ENCODE data around the gene CACNG5.

CACNG5 gene

GRCh38 chr17:66923886-66924285 lies 89.0 kb downstream of the CACNG5 start:
- TF ChIP-seq CTCF (conservative IDR thresholded peaks at IDR 0.05; ENCODE audit: low read depth, low read length) = no peak
- DNase-seq (ENCODE audit: low read depth) = no peak
- no peak overlapping the region for H3K4me3 ChIP-seq (ENCODE audit: low read length)

- H3K4me3 ChIP-seq (ENCODE audit: low read length) = no peak overlapping the region
- DNase-seq (ENCODE audit: low read depth) = no peak
- TF ChIP-seq CTCF (conservative IDR thresholded peaks at IDR 0.05; ENCODE audit: low read depth, low read length) = no peak
Measured at GRCh38 chr17:66925811-66926500, 91.0 kb downstream of the CACNG5 start.

GRCh38 chr17:66928949-66929348 lies 94.0 kb downstream of the CACNG5 start:
- no peak for DNase-seq (ENCODE audit: low read depth)
- no peak for TF ChIP-seq CTCF (conservative IDR thresholded peaks at IDR 0.05; ENCODE audit: low read depth, low read length)
- H3K4me3 ChIP-seq (ENCODE audit: low read length) = no peak overlapping the region

- DNase-seq (ENCODE audit: low read depth) = no peak
- no peak overlapping the region for H3K4me3 ChIP-seq (ENCODE audit: low read length)
- TF ChIP-seq CTCF (conservative IDR thresholded peaks at IDR 0.05; ENCODE audit: low read depth, low read length) = no peak
Measured at GRCh38 chr17:66929591-66929990, 94.7 kb downstream of the CACNG5 start.

- no peak overlapping the region for H3K4me3 ChIP-seq (ENCODE audit: low read length)
- TF ChIP-seq CTCF (conservative IDR thresholded peaks at IDR 0.05; ENCODE audit: low read depth, low read length) = no peak
- DNase-seq (ENCODE audit: low read depth) = no peak
Measured at GRCh38 chr17:66930933-66931332, 96.0 kb downstream of the CACNG5 start.

GRCh38 chr17:66932311-66932710 lies 97.4 kb downstream of the CACNG5 start:
- TF ChIP-seq CTCF (conservative IDR thresholded peaks at IDR 0.05; ENCODE audit: low read depth, low read length) = no peak
- DNase-seq (ENCODE audit: low read depth) = no peak

GRCh38 chr17:66934040-66934439 lies 99.1 kb downstream of the CACNG5 start:
- no peak for DNase-seq (ENCODE audit: low read depth)
- TF ChIP-seq CTCF (conservative IDR thresholded peaks at IDR 0.05; ENCODE audit: low read depth, low read length) = no peak
- no peak overlapping the region for H3K4me3 ChIP-seq (ENCODE audit: low read length)

More at GRCh38 chr17:66932311-66932710, 97.4 kb downstream of the CACNG5 start:
- H3K4me3 ChIP-seq (ENCODE audit: low read length) = no peak overlapping the region
